SH-SY5Y (cell line): ENCODE measurements around the gene VOPP1.

ENCODE experiments used
- GATA2 ChIP-seq: IDR thresholded peaks from 2 replicates; pipeline ENCODE4 v1.6.1; 2011; ENCODE audit warnings: mild to moderate bottlenecking, low read depth, low read length
- GATA3 ChIP-seq: IDR thresholded peaks from 2 replicates; pipeline ENCODE4 v1.6.1; 2011; ENCODE audit warnings: low read depth, mild to moderate bottlenecking, low read length, moderate library complexity

- TF ChIP-seq GATA3, result no peak
- TF ChIP-seq GATA2, result no peak
Measured at GRCh38 chr7:55493408-55493807, 78.9 kb downstream of the VOPP1 start.
